LHCN-M2 (cell line): ENCODE data around the gene INHBB. TPM values are rescaled to one million over a fixed set of nuclear protein-coding genes. Genes with fewer than 3 reads are reported as not detected.
A peak's percentile ranks its signal among the peaks of the same experiment; 100 is the strongest.
"Not testable (repeated sequence)": the region's sequence is repeated elsewhere in the genome, so short reads cannot be mapped to it uniquely, and the experiment has no call there.

Experiments
- DNase-seq: peaks from one replicate; pipeline ENCODE4 v3.0.0-alpha.2; 2012; ENCODE audit warnings: low read depth
- total RNA-seq: library from RNA; depleted of rRNA; stranded (reverse); fragments of >200 nt; gene quantifications from 2 replicates; pipeline ENCODE4 v1.2.3, GENCODE V29; 2014

INHBB gene
- total RNA-seq, 1 experiment from 2014 or later, result 0.46 TPM

GRCh38 chr2:120316071-120316470, 29.9 kb upstream of the INHBB start:
- DNase-seq, result no peak

GRCh38 chr2:120316528-120317179, 29.3 kb upstream of the INHBB start:
- no peak for DNase-seq

GRCh38 chr2:120317180-120317533, 28.8 kb upstream of the INHBB start:
- no peak for DNase-seq

- DNase-seq, result no peak
These were observed 28.0 kb upstream of the INHBB start for GRCh38 chr2:120317916-120318315.

- no peak for DNase-seq
These were observed 27.3 kb upstream of the INHBB start for GRCh38 chr2:120318626-120319025.

- no peak for DNase-seq
These were observed 26.8 kb upstream of the INHBB start for GRCh38 chr2:120319123-120319522.

GRCh38 chr2:120319686-120320317, 26.1 kb upstream of the INHBB start:
- DNase-seq, result no peak

- DNase-seq, result peak; percentile 78
These were observed 25.6 kb upstream of the INHBB start for GRCh38 chr2:120320318-120320851.

- not testable (repeated sequence) for DNase-seq
These were observed 24.9 kb upstream of the INHBB start for GRCh38 chr2:120320887-120321556.

GRCh38 chr2:120321721-120322284, 24.1 kb upstream of the INHBB start:
- no peak for DNase-seq

GRCh38 chr2:120322329-120322728, 23.6 kb upstream of the INHBB start:
- DNase-seq, result no peak

GRCh38 chr2:120323214-120323613, 22.7 kb upstream of the INHBB start:
- DNase-seq, result no peak

- no peak for DNase-seq
These were observed 22.0 kb upstream of the INHBB start for GRCh38 chr2:120323807-120324399.

GRCh38 chr2:120324933-120325332, 21.0 kb upstream of the INHBB start:
- no peak for DNase-seq

- no peak for DNase-seq
These were observed 19.9 kb upstream of the INHBB start for GRCh38 chr2:120326066-120326465.

- no peak for DNase-seq
These were observed 14.8 kb upstream of the INHBB start for GRCh38 chr2:120330946-120331822.

- DNase-seq, result no peak
These were observed 14.0 kb upstream of the INHBB start for GRCh38 chr2:120331903-120332302.

GRCh38 chr2:120332384-120332783, 13.6 kb upstream of the INHBB start:
- no peak for DNase-seq

- no peak for DNase-seq
These were observed 11.9 kb upstream of the INHBB start for GRCh38 chr2:120334068-120334467.

- DNase-seq, result no peak
These were observed 9.2 kb upstream of the INHBB start for GRCh38 chr2:120336749-120337148.

- no peak for DNase-seq
These were observed 7.9 kb upstream of the INHBB start for GRCh38 chr2:120338015-120338414.
